GM18505 (cell line): ENCODE results near the gene TRIM58.

Source experiments
- ATAC-seq: cut with Tn5 transposase; IDR thresholded peaks from one replicate; pipeline ENCODE4 v1.9.1; 2021; ENCODE audit not compliant: unreplicated experiment
- POLR2A ChIP-seq: IDR thresholded peaks from 4 replicates; pipeline ENCODE4 v1.6.1; 2011; ENCODE audit warnings: borderline replicate concordance; ENCODE audit not compliant: insufficient read depth, insufficient read length; ENCODE audit errors: extremely low read depth

Gene TRIM58

DNA sequence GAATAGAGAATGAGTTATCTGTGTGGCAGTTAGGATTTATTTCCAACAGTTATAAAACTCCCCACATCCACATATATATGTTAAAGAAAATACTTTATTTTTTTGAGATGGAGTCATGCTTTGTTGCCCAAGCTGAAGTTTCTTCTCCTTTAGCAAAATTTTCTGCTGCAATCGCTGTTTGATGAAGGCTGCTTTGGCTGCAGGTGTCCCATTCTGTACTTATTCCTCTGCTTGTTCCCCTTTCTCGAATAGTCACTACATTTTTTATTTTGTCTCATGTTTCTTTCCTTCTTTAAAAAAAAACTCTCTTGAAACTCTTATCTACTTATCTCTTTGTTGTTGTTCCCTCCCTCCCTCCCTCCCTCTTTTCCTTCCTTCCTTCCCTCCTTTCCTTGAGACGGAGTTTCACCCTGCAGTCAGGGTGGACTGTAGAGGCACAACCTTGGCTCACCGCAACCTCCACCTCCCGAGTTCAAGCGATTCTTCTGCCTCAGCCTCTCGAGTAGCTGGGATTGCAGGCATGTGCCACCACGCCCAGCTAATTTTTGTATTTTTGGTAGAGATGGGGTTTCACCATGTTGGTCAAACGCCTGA lies 49.0 kb downstream of the TRIM58 start:
- ATAC-seq, result no peak
- TF ChIP-seq POLR2A, result no peak

DNA sequence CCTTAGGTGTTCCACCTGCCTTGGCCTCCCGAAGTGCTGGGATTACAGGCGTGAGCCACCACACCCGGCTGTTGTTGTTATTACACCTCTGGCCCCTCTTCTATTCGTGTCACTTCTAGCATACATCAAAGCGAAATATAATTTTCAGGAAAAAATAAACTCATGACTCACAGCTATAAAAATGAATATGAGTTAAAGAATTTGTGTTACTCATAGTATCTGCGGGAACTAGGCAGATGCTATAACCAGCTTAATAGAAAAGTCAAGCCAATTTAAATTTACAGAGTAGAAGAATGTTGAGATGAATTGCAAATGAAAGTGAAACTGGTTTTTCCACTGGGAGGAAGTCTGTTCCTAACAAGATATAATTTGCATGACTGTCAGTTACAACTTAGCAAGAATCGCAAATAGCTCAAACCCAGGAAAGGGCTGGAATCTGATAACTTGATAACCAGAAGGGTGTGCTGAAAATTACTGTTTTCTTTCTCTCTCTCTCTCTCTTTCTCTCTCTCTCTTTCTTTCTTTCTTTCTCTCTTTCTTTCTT lies 49.6 kb downstream of the TRIM58 start:
- no peak for TF ChIP-seq POLR2A
- ATAC-seq, result no peak

DNA sequence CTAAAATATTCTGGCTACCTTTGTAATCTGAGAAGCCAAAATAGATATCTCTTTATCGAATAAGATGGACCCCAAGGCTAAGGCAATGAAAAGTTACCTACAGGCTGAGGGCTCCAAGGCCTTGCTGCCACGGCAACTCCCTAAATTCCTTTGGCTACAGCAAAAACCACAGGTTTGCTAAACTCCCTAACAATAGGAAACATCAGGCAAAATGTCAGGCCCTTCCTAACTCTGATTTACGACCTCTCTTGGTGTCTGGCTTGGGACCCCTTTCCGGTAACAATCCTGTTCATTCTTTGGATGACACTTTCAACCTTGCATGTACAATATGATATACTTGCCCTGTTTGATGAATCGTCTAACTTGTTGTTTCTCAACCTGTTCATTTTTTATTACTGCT lies 51.8 kb downstream of the TRIM58 start:
- ATAC-seq, result no peak
- no peak for TF ChIP-seq POLR2A

DNA sequence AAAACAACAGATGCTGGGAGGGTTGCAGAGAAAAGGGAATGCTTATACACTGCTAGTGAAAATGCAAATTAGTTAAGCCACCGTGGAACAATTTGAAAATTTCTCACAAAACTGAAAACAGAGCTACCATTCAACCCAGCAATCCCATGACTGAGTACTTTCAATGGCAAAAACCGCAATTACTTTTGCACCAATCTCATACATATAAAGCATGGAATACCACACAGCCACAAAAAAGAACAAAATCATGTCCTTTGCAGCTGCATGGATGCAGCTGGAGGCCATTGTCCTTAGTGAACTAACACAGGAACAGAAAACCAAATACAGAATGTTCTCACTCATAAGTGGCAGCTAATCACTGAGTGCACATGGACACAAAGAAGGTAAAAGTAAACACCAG lies 56.8 kb downstream of the TRIM58 start:
- TF ChIP-seq POLR2A, result no peak
- ATAC-seq, result no peak

DNA sequence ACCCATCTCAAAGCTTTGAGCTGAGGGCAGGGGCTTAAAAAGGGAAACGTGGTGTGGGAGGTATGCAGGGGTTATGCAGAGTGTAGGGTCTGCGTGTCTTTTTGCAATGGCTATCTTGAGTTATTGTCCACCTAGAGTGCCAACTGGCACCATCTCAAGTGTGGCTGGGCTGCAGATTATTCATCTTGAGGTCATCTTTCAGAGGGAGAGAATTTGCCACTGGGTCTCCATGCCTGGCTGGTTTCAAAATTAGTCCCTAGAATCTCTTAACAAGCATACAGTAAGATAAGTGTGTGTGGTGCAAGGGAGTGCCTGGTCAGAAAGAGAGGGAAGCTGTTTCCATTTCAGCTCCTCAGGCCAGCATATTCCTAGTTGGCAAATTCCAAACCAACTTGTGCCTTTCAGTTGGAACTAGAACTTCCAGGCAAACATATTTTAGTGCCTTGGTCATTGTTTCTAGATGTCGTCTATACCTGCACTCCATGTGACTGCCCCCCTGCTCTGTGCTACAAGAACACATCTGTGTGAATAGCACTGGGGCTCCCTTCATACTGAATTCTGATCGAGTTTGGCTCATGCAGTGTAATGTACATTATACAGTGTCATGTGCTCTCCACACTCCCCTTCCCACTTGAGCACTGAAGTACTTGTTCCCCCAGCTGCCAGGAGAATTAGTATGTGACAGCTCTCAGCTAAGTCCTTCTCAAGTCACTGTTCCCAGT lies 58.1 kb downstream of the TRIM58 start:
- ATAC-seq, result no peak
- TF ChIP-seq POLR2A, result no peak

DNA sequence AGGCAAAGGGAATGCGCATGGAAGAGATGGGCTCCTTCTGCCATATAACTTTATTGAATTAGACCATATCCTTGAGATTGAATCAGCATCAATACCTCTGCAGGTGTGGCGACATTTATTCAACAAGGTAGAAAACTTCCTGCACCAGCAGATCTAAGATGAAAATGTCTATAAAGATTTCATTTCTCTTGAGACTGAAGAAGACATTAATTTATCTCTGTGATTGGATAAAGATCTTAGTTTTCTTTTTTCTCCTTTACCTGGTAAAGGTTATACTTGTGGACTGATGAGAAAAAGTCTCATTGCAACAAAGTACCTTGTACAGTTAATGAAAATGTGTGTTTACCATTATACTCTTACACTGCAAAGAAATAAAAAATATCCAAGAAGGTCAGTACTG lies 63.0 kb downstream of the TRIM58 start, which contains the start of gene OR2T8:
Gene OR2T8, plus strand, starts transcription at position 301 of the 400 bp plus-strand sequence. CDS start 766 bp downstream, outside the sequence.
- no peak for TF ChIP-seq POLR2A
- no peak for ATAC-seq

DNA sequence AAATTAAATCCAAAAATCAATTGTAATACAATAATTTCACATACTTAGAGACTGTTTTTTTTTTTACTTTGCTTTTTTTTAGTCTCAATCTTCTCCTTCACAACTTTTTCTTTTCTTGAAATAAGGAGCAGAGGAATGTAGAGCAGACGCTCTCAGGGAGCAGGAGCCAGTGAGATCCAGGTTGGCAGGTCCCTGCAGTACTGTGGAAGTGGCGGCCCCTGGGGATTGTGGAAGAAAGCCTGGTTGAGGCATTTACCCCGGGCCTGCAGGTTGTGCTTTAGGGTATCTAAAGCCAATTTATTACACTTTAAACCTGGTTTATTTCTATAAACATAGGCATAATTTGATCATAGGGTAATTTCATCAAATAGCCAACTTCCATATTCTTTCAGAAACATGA lies 67.0 kb downstream of the TRIM58 start:
- no peak for TF ChIP-seq POLR2A
- ATAC-seq, result no peak

DNA sequence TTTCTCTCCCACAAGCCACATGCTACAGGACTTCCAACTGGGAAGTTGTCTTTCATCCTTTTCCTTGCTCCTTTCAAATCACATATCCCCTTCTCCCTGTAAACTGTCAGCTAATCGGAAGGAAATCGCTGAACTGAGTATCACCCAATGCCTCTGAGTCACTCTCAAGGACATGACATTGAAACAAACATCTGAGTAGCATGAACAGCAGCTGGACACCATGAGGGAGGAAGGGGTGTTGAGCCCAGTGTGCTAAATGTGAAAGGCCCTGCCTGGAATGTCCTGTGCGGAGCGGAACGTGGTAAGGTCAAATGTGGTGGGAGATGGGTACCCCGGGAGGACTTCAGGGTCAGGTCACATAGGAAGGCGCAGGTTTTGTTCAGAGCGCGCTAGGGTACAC lies 67.9 kb downstream of the TRIM58 start, which contains the start of gene OR2AJ1:
Gene OR2AJ1, plus strand, starts transcription at position 22 of the 400 bp plus-strand sequence. CDS start 8,880 bp downstream, outside the sequence.
- no peak for TF ChIP-seq POLR2A
- no peak for ATAC-seq
